GM18868 (cell line): ENCODE data around the gene CYP4F22.
"Not testable (repeated sequence)": the region's sequence is repeated elsewhere in the genome, so short reads cannot be mapped to it uniquely, and the experiment has no call there.

ENCODE experiments used
- ATAC-seq: cut with Tn5 transposase; IDR thresholded peaks from one replicate; pipeline ENCODE4 v1.9.1; 2021; ENCODE audit warnings: mild to moderate bottlenecking, moderate library complexity; ENCODE audit not compliant: unreplicated experiment

The CYP4F22 gene

GRCh38 chr19:15533522-15533830, 25.2 kb downstream of the CYP4F22 start:
- not testable (repeated sequence) for ATAC-seq

- ATAC-seq: no peak
Measured at GRCh38 chr19:15534957-15535864, 26.9 kb downstream of the CYP4F22 start.

- ATAC-seq: no peak
Measured at GRCh38 chr19:15536350-15536749, 28.0 kb downstream of the CYP4F22 start.

- ATAC-seq: no peak
Measured at GRCh38 chr19:15538774-15539173, 30.4 kb downstream of the CYP4F22 start.

- ATAC-seq: no peak
Measured at GRCh38 chr19:15539638-15540037, 31.3 kb downstream of the CYP4F22 start.

- no peak for ATAC-seq
Measured at GRCh38 chr19:15540435-15540834, 32.1 kb downstream of the CYP4F22 start.

- ATAC-seq: no peak
Measured at GRCh38 chr19:15544283-15544682, 36.0 kb downstream of the CYP4F22 start.

- no peak for ATAC-seq
Measured at GRCh38 chr19:15544970-15545369, 36.6 kb downstream of the CYP4F22 start.

GRCh38 chr19:15548648-15549047, 40.3 kb downstream of the CYP4F22 start:
- no peak for ATAC-seq

GRCh38 chr19:15549581-15549980, 41.3 kb downstream of the CYP4F22 start:
- no peak for ATAC-seq

- ATAC-seq: no peak
Measured at GRCh38 chr19:15550273-15550672, 41.9 kb downstream of the CYP4F22 start.

GRCh38 chr19:15550929-15551292, 42.6 kb downstream of the CYP4F22 start:
- no peak for ATAC-seq

GRCh38 chr19:15551293-15552004, 43.1 kb downstream of the CYP4F22 start:
- no peak for ATAC-seq

- no peak for ATAC-seq
Measured at GRCh38 chr19:15555021-15555420, 46.7 kb downstream of the CYP4F22 start.

GRCh38 chr19:15555759-15556633, 47.7 kb downstream of the CYP4F22 start:
- peak; percentile 75 for ATAC-seq

- no peak for ATAC-seq
Measured at GRCh38 chr19:15556634-15557181, 48.4 kb downstream of the CYP4F22 start.

- ATAC-seq: no peak
Measured at GRCh38 chr19:15557223-15557622, 48.9 kb downstream of the CYP4F22 start.

GRCh38 chr19:15562145-15562544, 53.8 kb downstream of the CYP4F22 start:
- ATAC-seq: no peak

- no peak for ATAC-seq
Measured at GRCh38 chr19:15562861-15563260, 54.5 kb downstream of the CYP4F22 start.

- no peak for ATAC-seq
Measured at GRCh38 chr19:15563325-15563794, 55.0 kb downstream of the CYP4F22 start.

GRCh38 chr19:15563931-15564330, 55.6 kb downstream of the CYP4F22 start:
- ATAC-seq: no peak
